ENCODE data around the gene MEGF10.

MEGF10 gene

GRCh38 chr5:127430627-127431026 is 140.0 kb downstream of the MEGF10 start:
- Histone ChIP-seq H3K79me2 (ENCODE audit: low read length) (no peaks in the 10 kb centered on the region), H3K4me2 (ENCODE audit: low read length) (no peak overlapping the region), H3K27me3 (ENCODE audit: low read depth, low read length) (no peaks in the 10 kb centered on the region), H3K9ac (ENCODE audit: low read length) (no peak overlapping the region), H2AFZ (ENCODE audit: low read depth, low read length) (no peak overlapping the region), H4K20me1 (ENCODE audit: insufficient read depth, low read length) (no peaks in the 10 kb centered on the region), H3K36me3 (replicated peaks; ENCODE audit: low read depth, low read length) (no peaks in the 10 kb centered on the region), H3K4me1 (ENCODE audit: low read length) (peaks cover 5% of the 10 kb centered on the region; the same call in 1 of the 2 replicates), H3K4me3 (ENCODE audit: low read length) (no peak overlapping the region), H3K27ac (ENCODE audit: low read length) (no peak overlapping the region), H3K9me3 (ENCODE audit: insufficient read depth, low read length) (no peaks in the 10 kb centered on the region)
- no peak for TF ChIP-seq EZH2phosphoT487 (IDR thresholded peaks at IDR 0.05; ENCODE audit: low read depth)
- TF ChIP-seq, protein P1, sequence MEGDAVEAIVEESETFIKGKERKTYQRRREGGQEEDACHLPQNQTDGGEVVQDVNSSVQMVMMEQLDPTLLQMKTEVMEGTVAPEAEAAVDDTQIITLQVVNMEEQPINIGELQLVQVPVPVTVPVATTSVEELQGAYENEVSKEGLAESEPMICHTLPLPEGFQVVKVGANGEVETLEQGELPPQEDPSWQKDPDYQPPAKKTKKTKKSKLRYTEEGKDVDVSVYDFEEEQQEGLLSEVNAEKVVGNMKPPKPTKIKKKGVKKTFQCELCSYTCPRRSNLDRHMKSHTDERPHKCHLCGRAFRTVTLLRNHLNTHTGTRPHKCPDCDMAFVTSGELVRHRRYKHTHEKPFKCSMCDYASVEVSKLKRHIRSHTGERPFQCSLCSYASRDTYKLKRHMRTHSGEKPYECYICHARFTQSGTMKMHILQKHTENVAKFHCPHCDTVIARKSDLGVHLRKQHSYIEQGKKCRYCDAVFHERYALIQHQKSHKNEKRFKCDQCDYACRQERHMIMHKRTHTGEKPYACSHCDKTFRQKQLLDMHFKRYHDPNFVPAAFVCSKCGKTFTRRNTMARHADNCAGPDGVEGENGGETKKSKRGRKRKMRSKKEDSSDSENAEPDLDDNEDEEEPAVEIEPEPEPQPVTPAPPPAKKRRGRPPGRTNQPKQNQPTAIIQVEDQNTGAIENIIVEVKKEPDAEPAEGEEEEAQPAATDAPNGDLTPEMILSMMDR (IDR thresholded peaks at IDR 0.05; ENCODE audit: low read depth, low read length) = no peak

DNA sequence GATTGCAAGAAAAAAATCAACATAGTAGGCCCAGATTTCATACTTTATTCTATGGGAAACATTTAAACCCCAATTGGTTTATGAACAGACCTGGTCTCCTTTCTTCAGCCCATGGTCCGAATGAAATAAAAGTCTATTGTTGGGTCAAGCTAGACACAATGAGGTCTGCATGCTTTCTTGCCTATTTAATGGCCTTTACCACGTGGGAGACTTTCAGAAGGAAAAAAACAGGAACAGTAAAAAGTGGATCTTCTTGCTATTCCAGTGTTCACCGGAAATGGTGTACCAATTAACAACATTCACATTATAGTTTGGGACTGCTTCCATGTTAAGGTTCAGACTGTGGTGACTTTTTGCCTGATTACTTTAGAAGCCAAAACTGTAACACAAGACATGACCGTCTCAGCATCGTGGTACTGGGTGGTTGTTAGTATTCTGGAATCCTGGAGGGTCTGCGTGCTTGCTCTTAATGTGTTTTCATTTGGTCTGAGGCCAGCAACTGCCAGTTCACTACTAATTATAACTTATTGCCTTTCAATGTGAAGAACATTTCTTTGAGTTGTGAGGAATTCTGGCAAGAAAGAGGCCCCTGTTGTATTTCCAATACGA is 141.5 kb downstream of the MEGF10 start:
- Histone ChIP-seq H3K9ac (ENCODE audit: low read length) (no peak overlapping the region), H2AFZ (ENCODE audit: low read depth, low read length) (no peak overlapping the region), H3K79me2 (ENCODE audit: low read length) (no peaks in the 10 kb centered on the region), H3K4me3 (ENCODE audit: low read length) (no peak overlapping the region), H3K27ac (ENCODE audit: low read length) (no peak overlapping the region), H4K20me1 (ENCODE audit: insufficient read depth, low read length) (no peaks in the 10 kb centered on the region), H3K27me3 (ENCODE audit: low read depth, low read length) (no peaks in the 10 kb centered on the region), H3K9me3 (ENCODE audit: insufficient read depth, low read length) (no peaks in the 10 kb centered on the region), H3K4me1 (ENCODE audit: low read length) (no peaks in the 10 kb centered on the region), H3K4me2 (ENCODE audit: low read length) (no peak overlapping the region), H3K36me3 (replicated peaks; ENCODE audit: low read depth, low read length) (no peaks in the 10 kb centered on the region)
- no peak for TF ChIP-seq EZH2phosphoT487 (IDR thresholded peaks at IDR 0.05; ENCODE audit: low read depth)
- TF ChIP-seq, protein P1 (IDR thresholded peaks at IDR 0.05; ENCODE audit: low read depth, low read length) = no peak

DNA sequence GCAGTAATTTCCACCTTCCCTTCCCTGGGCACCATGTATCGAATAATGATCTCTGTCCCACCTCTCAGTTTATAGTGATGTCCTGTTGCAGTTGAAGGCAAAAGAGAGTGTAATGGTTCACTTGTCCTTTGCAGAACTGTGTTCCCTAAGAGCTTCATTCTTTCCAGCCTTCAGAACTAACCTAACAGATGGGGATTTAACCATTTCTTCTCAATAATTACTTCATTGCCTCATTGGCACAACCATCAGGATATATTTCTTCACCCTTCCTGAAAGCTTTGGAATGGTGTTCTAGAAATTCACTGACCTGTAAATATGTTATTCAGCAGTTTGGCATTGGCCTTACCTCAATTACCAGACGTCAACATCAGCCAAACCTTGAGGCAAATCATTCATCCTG is 142.9 kb downstream of the MEGF10 start:
- H3K4me3 ChIP-seq (ENCODE audit: low read length) = no peak overlapping the region
- no peaks in the 10 kb centered on the region for H3K36me3 ChIP-seq (replicated peaks; ENCODE audit: low read depth, low read length)
- no peak overlapping the region for H2AFZ ChIP-seq (ENCODE audit: low read depth, low read length)
- no peak overlapping the region for H3K27ac ChIP-seq (ENCODE audit: low read length)
- H3K79me2 ChIP-seq (ENCODE audit: low read length) = no peaks in the 10 kb centered on the region
- H3K4me1 ChIP-seq (ENCODE audit: low read length) = no peaks in the 10 kb centered on the region
- H3K9ac ChIP-seq (ENCODE audit: low read length) = no peak overlapping the region
- no peaks in the 10 kb centered on the region for H3K27me3 ChIP-seq (ENCODE audit: low read depth, low read length)
- H4K20me1 ChIP-seq (ENCODE audit: insufficient read depth, low read length) = no peaks in the 10 kb centered on the region
- no peaks in the 10 kb centered on the region for H3K9me3 ChIP-seq (ENCODE audit: insufficient read depth, low read length)
- no peak overlapping the region for H3K4me2 ChIP-seq (ENCODE audit: low read length)
- TF ChIP-seq, protein P1 (IDR thresholded peaks at IDR 0.05; ENCODE audit: low read depth, low read length) = no peak
- no peak for TF ChIP-seq EZH2phosphoT487 (IDR thresholded peaks at IDR 0.05; ENCODE audit: low read depth)

- TF ChIP-seq, protein P1 (IDR thresholded peaks at IDR 0.05; ENCODE audit: low read depth, low read length) = no peak
- no peak for TF ChIP-seq EZH2phosphoT487 (IDR thresholded peaks at IDR 0.05; ENCODE audit: low read depth)
- Histone ChIP-seq H3K9ac (ENCODE audit: low read length) (no peak overlapping the region), H3K4me2 (ENCODE audit: low read length) (no peak overlapping the region), H3K27me3 (ENCODE audit: low read depth, low read length) (0 out of 2 replicates have a peak, but pooled peaks cover under 1% of the 10 kb centered on the region), H2AFZ (ENCODE audit: low read depth, low read length) (no peak overlapping the region), H3K79me2 (ENCODE audit: low read length) (no peaks in the 10 kb centered on the region), H3K36me3 (replicated peaks; ENCODE audit: low read depth, low read length) (no peaks in the 10 kb centered on the region), H3K4me3 (ENCODE audit: low read length) (no peak overlapping the region), H3K9me3 (ENCODE audit: insufficient read depth, low read length) (no peaks in the 10 kb centered on the region), H4K20me1 (ENCODE audit: insufficient read depth, low read length) (no peaks in the 10 kb centered on the region), H3K27ac (ENCODE audit: low read length) (no peak overlapping the region), H3K4me1 (ENCODE audit: low read length) (no peaks in the 10 kb centered on the region)
Measured at GRCh38 chr5:127434588-127434987, 144.0 kb downstream of the MEGF10 start.
